Cardiac fibroblast (primary cell): ENCODE data around the gene LSAMP.

Source experiments
- DNase-seq, 2 donors: peaks; one replicate each; pipeline versions ENCODE4 v3.0.0 to v3.0.0-alpha.2; 2010; ENCODE audit warnings: low read depth in 2 of 2
- H3K4me3 ChIP-seq, 2 donors: replicated peaks in 1 of 2; 1 replicate in 1 of 2; 2 replicates in 1 of 2; pipeline ENCODE4 v1.5.1; 2011; ENCODE audit warnings: low read depth in 2 of 2, low read length in 2 of 2, mild to moderate bottlenecking in 2 of 2, moderate library complexity in 1 of 2
- TF ChIP-seq, protein P1 (sequence below): IDR thresholded peaks from one replicate; pipeline ENCODE4 v1.5.1; 2011; ENCODE audit warnings: low read depth, mild to moderate bottlenecking, low read length, inconsistent platforms

The LSAMP gene

DNA sequence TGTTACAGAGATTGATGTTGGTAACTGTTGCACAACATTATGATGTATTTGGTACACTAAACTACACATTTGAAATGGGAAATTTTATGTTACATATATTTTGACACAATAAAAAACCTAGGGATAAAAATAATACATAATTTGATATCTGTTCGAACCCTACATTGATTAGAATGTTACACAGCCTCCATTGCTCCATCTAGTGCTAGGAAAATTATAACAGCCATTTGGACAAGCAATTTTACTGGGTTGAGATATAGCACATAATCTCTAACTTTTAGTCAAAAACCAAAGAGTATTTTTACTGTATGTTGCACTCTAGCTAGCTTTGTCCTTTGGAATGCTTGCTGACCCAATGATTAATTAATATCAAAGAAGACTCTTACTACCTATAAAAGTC, 108.1 kb downstream of the LSAMP start:
- DNase-seq: no peak
- H3K4me3 ChIP-seq: no peak overlapping the region
- TF ChIP-seq, protein P1, sequence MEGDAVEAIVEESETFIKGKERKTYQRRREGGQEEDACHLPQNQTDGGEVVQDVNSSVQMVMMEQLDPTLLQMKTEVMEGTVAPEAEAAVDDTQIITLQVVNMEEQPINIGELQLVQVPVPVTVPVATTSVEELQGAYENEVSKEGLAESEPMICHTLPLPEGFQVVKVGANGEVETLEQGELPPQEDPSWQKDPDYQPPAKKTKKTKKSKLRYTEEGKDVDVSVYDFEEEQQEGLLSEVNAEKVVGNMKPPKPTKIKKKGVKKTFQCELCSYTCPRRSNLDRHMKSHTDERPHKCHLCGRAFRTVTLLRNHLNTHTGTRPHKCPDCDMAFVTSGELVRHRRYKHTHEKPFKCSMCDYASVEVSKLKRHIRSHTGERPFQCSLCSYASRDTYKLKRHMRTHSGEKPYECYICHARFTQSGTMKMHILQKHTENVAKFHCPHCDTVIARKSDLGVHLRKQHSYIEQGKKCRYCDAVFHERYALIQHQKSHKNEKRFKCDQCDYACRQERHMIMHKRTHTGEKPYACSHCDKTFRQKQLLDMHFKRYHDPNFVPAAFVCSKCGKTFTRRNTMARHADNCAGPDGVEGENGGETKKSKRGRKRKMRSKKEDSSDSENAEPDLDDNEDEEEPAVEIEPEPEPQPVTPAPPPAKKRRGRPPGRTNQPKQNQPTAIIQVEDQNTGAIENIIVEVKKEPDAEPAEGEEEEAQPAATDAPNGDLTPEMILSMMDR: no peak

DNA sequence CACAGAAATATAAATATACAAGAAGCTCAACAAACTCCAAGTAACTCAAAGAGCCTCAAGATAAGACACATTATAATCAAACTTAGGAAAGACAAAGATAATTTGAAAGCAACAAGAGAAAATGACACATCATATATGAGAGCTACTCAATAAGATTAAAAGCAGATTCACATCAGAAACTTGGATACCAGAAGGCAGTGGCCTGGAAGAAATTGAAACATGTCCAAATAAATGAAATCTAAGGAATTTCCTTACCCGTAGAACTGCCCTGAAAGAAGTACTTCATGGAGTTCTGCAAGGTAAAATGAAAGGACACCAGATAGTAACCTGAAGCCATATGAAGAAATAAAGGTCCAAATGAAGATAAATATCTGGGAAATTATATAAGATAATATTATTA, 113.9 kb downstream of the LSAMP start:
- H3K4me3 ChIP-seq: no peak overlapping the region
- DNase-seq: no peak
- TF ChIP-seq, protein P1: no peak

DNA sequence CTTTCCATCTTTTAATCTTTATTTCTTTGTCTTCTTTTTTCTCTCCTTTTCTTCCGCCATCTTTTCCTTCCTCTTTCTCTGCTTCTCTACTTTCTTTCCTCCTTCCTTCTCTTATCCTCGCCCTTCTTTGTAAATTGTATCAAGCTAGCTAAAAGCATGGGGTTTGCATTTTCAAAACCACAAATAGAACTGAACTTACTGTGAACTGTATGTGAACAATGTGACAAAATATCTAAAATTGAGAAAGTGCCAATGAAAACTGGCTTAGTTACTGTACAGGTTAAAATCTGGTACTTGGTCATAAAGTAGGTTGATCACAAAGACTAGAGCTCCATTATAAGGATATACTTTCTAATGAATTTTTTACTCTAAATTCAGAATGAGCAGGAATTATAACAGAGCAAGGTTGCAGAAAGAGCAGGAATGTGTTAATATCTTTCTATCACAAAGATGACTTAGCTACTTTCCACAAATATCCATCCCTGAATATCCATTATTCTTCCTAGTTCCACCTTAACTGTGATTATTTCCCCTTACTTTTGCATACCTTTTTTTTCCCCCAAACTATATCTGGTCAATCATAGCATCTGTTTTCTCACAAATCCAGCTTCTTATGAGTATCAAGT, 122.4 kb downstream of the LSAMP start:
- TF ChIP-seq, protein P1: no peak

DNA sequence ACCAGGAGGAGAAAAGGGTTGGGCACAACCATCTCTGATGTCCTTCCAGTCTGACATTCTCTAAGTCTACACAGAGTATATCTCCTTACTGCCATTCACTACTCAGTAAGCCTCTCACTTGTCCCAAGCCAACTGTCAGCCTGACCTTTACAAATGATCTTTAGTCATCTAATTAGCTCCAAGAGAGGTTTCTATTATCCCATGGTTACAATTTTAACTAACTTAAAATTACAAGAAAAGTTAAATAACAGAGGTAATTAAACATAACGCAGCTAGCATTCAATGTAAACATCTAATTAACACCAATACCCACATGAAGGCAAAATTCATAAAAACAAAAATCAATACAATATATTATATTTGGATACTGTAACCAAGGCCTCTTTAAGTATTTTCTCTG, 126.9 kb downstream of the LSAMP start:
- TF ChIP-seq, protein P1: no peak
- DNase-seq: no peak
- no peak overlapping the region for H3K4me3 ChIP-seq

More for the DNA sequence above, 122.4 kb downstream of the LSAMP start:
- no peak for DNase-seq
- H3K4me3 ChIP-seq: no peak overlapping the region

DNA sequence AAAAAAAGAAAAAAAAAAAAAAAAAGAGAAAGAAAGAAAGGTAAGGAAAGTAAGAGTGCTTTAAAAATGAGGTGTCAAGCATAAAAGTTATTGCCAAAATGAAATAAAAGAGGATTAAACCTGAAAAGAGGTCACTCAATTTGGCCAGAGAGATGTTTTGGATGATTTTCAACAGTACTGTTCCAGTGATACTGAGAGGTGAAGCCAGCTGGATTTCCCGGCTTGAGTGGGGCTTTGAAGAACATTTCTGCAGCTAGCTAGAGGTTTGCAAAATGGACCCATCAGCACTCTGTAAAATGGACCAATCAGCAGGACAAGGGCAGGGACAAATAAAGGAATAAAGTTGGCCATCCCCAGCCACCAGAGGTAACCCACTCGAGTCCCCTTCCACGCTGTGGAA, 128.5 kb downstream of the LSAMP start:
- TF ChIP-seq, protein P1: no peak
- H3K4me3 ChIP-seq: no peak overlapping the region
- no peak for DNase-seq

DNA sequence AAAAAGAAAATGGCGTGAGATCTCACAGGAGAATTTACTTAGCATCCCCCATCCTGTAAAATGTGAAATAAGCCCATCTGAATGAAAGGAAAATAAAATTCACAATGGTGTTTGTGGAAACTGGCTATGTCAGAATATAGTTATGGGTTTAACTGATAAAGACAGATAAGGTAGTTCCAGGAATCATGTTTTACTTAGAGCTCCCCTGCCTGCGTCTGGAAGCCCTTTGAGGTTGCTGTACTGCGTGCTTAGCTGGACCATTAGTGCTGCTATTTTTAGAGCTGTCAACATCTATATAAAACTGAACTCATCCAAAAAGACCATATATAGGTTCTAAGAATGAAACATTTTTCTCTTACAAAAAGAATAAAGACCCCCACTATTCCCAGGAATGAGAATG, 130.8 kb downstream of the LSAMP start:
- peak in 1 of 2 donors; percentile 49 for DNase-seq
- no peak overlapping the region for H3K4me3 ChIP-seq
- TF ChIP-seq, protein P1: no peak

DNA sequence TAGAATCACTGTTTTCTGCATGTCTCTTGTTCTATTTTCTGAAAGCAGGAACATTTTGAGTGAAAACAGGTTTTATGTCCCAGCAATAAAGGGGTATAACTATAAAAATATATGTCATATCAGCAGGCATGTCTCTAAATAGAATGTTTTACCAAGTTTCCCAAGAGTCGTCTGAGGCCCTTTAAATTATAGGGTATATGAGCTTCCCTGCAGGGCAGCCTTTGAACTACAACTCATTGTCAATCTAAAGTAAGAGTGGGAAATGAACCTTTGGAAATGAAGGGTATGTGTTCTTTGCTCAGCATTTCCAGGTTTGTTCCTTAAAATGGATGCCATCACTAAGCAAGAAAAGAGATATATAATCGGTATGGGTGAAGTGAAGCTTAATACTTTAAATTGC, 138.6 kb downstream of the LSAMP start:
- TF ChIP-seq, protein P1: no peak
- H3K4me3 ChIP-seq: no peak overlapping the region
- DNase-seq: no peak
